Type B pancreatic cell (in vitro differentiated cells): ENCODE results near the gene RHCE. TPM values are rescaled to one million over a fixed set of nuclear protein-coding genes. Genes with fewer than 3 reads are reported as not detected.
"Not testable (repeated sequence)": the region's sequence is repeated elsewhere in the genome, so short reads cannot be mapped to it uniquely, and the experiment has no call there.

Source experiments
- DNase-seq: peaks from one replicate; pipeline ENCODE4 v3.0.0; 2021; ENCODE audit warnings: mixed read lengths; ENCODE audit not compliant: unreplicated experiment; ENCODE audit errors: extremely low spot score
- H3K27ac Mint-ChIP-seq: 2 replicates; pipeline ENCODE4 v1.8.0; 2021; ENCODE audit warnings: mild to moderate bottlenecking, mixed read lengths
- H3K27me3 Mint-ChIP-seq: 2 replicates; pipeline ENCODE4 v1.8.0; 2021; ENCODE audit warnings: mixed read lengths
- H3K36me3 Mint-ChIP-seq: 2 replicates; pipeline ENCODE4 v1.8.0; 2021; ENCODE audit warnings: mixed read lengths
- H3K4me1 Mint-ChIP-seq: one replicate; pipeline ENCODE4 v1.8.0; 2021; ENCODE audit warnings: mixed read lengths; ENCODE audit not compliant: unreplicated experiment
- H3K4me3 Mint-ChIP-seq: 2 replicates; pipeline ENCODE4 v1.8.0; 2021; ENCODE audit warnings: mild to moderate bottlenecking, mixed read lengths
- H3K9me3 Mint-ChIP-seq: 2 replicates; pipeline ENCODE4 v1.8.0; 2021; ENCODE audit warnings: mixed read lengths
- CTCF ChIP-seq: fragments of 200-600 bp; sonication (generic); conservative IDR thresholded peaks from 2 replicates; pipeline ENCODE4 v1.5.0; 2021; ENCODE audit warnings: antibody characterized with exemption, mild to moderate bottlenecking
- long read RNA-seq: library from polyadenylated mRNA; unstranded; transcript quantifications from one replicate; pipeline ENCODE4 v2.0.0, GENCODE V29; 2020
- total RNA-seq: library from RNA; stranded (reverse); gene quantifications from 2 replicates; pipeline ENCODE4 v1.2.1, GENCODE V29; 2021; ENCODE audit warnings: low replicate concordance

RHCE gene
- 0.39 and 0.88 TPM in 2 replicates for total RNA-seq
- long read RNA-seq, partial matches to known transcripts, result 0 of 1 reads
- long read RNA-seq, other reads (novel, unspliced or antisense), result 0 of 1 reads

DNA sequence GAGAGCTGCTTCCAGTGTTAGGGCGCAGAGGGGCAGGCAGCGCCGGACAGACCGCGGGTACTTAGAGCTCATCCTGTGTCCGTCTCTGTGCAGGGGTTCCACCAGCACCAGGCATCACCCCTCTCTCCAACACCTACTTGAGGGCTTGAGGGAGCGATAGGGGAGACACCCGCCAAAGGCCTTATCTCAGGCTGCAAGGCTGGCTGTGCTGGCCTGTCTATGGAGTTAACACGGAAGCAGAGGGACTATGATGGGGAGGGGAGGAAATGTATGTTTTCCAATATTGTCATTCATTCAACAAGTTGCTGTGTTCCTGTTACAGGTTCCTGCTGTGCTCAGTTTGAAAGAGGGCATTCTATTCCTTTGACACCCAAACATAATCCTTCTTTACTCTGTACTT is at the start of gene RHCE:
Gene RHCE (minus strand): TSS at position 111 of the 400 bp plus-strand sequence. CDS start 39 bp downstream, at position 72.
- not testable (repeated sequence) for H3K27ac Mint-ChIP-seq, H3K27me3 Mint-ChIP-seq, H3K4me1 Mint-ChIP-seq, H3K36me3 Mint-ChIP-seq, H3K9me3 Mint-ChIP-seq, H3K4me3 Mint-ChIP-seq, DNase-seq

DNA sequence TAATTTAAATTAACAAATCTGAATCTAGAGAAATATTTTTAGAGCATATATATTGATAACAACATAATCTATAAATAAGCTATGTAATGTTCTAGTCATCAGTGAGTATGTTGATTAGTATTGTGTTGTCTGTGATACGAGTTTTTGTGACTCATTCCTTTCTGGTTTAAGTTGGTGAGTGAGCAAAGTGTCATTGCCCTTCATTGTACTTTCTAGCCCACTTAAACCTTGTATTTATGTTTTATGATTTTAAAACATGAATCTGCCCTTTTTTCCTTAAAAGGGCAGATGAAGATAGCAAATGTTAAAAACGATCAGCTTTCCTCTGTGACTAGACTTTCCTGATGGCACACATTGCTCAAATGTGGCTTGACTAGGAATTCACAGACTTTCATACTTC is 48.6 kb upstream of the RHCE start:
- Mint-ChIP-seq H3K27ac (no peak overlapping the region), H3K27me3 (no peaks in the 10 kb centered on the region), H3K36me3 (peaks cover 23% of the 10 kb centered on the region), H3K4me3 (no peak overlapping the region), H3K9me3 (no peaks in the 10 kb centered on the region), H3K4me1 (peaks cover 4% of the 10 kb centered on the region)
- no peak for DNase-seq
- TF ChIP-seq CTCF, result no peak

- Mint-ChIP-seq H3K4me1 (peaks cover 4% of the 10 kb centered on the region), H3K9me3 (no peaks in the 10 kb centered on the region), H3K27ac (no peak overlapping the region), H3K4me3 (no peak overlapping the region), H3K27me3 (no peaks in the 10 kb centered on the region), H3K36me3 (peaks cover 26% of the 10 kb centered on the region)
- DNase-seq, result no peak
- no peak for TF ChIP-seq CTCF
Measured at GRCh38 chr1:25468033-25468432, 47.4 kb upstream of the RHCE start.

- Mint-ChIP-seq H3K36me3 (peaks cover 28% of the 10 kb centered on the region), H3K4me3 (no peak overlapping the region), H3K27ac (no peak overlapping the region), H3K4me1 (peaks cover 4% of the 10 kb centered on the region), H3K27me3 (no peaks in the 10 kb centered on the region), H3K9me3 (no peaks in the 10 kb centered on the region)
- TF ChIP-seq CTCF, result no peak
- DNase-seq, result no peak
Measured at GRCh38 chr1:25467616-25468015, 47.0 kb upstream of the RHCE start.

DNA sequence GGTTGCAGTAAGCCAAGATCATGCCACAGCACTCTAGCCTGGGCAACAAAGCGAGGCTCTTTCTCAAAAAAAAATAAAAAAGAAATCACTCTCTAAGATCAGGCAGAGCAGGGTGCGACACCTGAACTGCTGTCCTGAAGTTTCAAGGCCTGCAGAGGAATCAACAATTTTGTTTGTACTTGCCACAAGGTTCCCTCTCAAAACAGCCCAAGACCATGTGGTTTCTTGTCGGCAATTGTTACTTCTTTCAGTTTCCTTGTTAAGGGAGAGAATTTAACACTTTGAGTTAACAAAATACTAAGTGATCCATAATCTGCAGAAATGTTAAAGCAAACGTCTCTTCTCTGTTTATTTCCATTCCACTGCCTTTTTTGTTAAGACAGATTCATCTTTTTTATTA is 46.6 kb upstream of the RHCE start:
- Mint-ChIP-seq H3K36me3 (peaks cover 32% of the 10 kb centered on the region), H3K27me3 (no peaks in the 10 kb centered on the region), H3K4me1 (peaks cover under 1% of the 10 kb centered on the region), H3K9me3 (no peaks in the 10 kb centered on the region), H3K4me3 (no peak overlapping the region), H3K27ac (no peak overlapping the region)
- DNase-seq, result no peak
- TF ChIP-seq CTCF, result no peak

DNA sequence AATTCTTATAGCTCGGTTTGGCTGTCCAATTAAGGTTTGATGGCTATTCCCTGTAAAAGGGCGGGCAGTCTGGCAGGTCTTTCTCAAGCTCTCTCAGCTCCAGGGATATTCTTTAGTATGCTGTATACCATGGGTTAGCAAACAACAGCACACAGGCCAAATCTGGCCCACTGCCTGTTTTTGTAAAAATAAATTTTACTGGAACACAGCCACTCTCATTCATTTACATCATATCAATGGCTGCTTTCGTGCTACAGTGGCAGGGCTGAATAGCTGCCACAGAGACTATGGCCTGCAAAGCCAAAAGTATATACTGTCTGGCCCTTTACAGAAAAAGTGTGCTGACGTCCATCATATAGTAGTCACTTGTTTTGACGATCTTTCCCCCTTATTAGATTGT is 42.1 kb upstream of the RHCE start:
- no peak for DNase-seq

More for the DNA sequence above, 42.1 kb upstream of the RHCE start:
- H3K27me3 Mint-ChIP-seq, result no peaks in the 10 kb centered on the region
- no peaks in the 10 kb centered on the region for H3K9me3 Mint-ChIP-seq
- peaks cover 14% of the 10 kb centered on the region for H3K4me1 Mint-ChIP-seq
- no peak overlapping the region for H3K4me3 Mint-ChIP-seq
- no peak for TF ChIP-seq CTCF
- H3K27ac Mint-ChIP-seq, result no peak overlapping the region
- H3K36me3 Mint-ChIP-seq, result peaks cover 37% of the 10 kb centered on the region
